GM12891 (cell line): ENCODE measurements around the gene SNAPC5.
"Not testable (repeated sequence)": the region's sequence is repeated elsewhere in the genome, so short reads cannot be mapped to it uniquely, and the experiment has no call there.

Experiments used
- DNase-seq: peaks from one replicate; pipeline ENCODE4 v3.0.0; 2011; ENCODE audit warnings: low spot score; ENCODE audit not compliant: insufficient read length
- FAIRE-seq: peaks from 2 replicates; lab custom pipeline; 2011; peaks lifted over from hg19 to GRCh38; lab: Jason Lieb, UNC
- PAX5 ChIP-seq: IDR thresholded peaks from 2 replicates; pipeline ENCODE4 v1.6.1; 2011; ENCODE audit warnings: low read length, moderate library complexity, mild to moderate bottlenecking; ENCODE audit not compliant: insufficient read depth, severe bottlenecking
- POLR2A ChIP-seq: IDR thresholded peaks from 2 replicates; pipeline ENCODE4 v1.6.1; 2011; ENCODE audit warnings: low read depth, low read length, control low read depth
- POLR2AphosphoS5 ChIP-seq: IDR thresholded peaks from 2 replicates; pipeline ENCODE4 v1.6.1; 2011; ENCODE audit warnings: low read depth, low read length, control low read depth
- POU2F2 ChIP-seq: IDR thresholded peaks from 2 replicates; pipeline ENCODE4 v1.6.1; 2011; ENCODE audit warnings: low read depth, mild to moderate bottlenecking, control low read depth, low read length, moderate library complexity
- SPI1 ChIP-seq: IDR thresholded peaks from 2 replicates; pipeline ENCODE4 v1.6.1; 2011; ENCODE audit warnings: low read depth, low read length, control low read depth
- TAF1 ChIP-seq: IDR thresholded peaks from 2 replicates; pipeline ENCODE4 v1.6.1; 2011; ENCODE audit warnings: low read depth, low read length, control low read depth

The SNAPC5 gene

GRCh38 chr15:66505430-66505811 lies 7.9 kb upstream of the SNAPC5 start:
- DNase-seq (no peak), FAIRE-seq (peak; percentile 45)
- TF ChIP-seq POLR2AphosphoS5 (no peak), SPI1 (no peak), PAX5 (no peak), POU2F2 (no peak), TAF1 (no peak), POLR2A (no peak)

GRCh38 chr15:66504563-66505429 lies 7.2 kb upstream of the SNAPC5 start, which contains the start of the genes RPL4 and ZWILCH:
Gene RPL4, minus strand, starts transcription at chr15:66504855. Its CDS starts 65 bp downstream, at chr15:66504790.
Gene ZWILCH, plus strand, starts transcription at chr15:66505326. Its CDS starts 13 bp downstream, at chr15:66505339.
- FAIRE-seq (peak; percentile 87), DNase-seq (peak; percentile 47)
- TF ChIP-seq POU2F2 (peak; percentile 89), TAF1 (peak; percentile 98), POLR2A (peak; percentile 99), POLR2AphosphoS5 (peak; percentile 99), PAX5 (peak; percentile 54), SPI1 (peak; percentile 73)

- DNase-seq, result no peak
- no peak for FAIRE-seq
- TF ChIP-seq SPI1 (no peak), POLR2A (0 out of 2 replicates have a peak, but pooled peaks have one; percentile 37)
Observed at GRCh38 chr15:66503780-66504562, 6.4 kb upstream of the SNAPC5 start.

- 0 out of 2 replicates have a peak, but pooled peaks have one; percentile 6 for TF ChIP-seq POLR2A
- not testable (repeated sequence) for FAIRE-seq, DNase-seq
Observed at GRCh38 chr15:66503041-66503648, 5.6 kb upstream of the SNAPC5 start.

- TF ChIP-seq PAX5 (no peak), POLR2AphosphoS5 (no peak), POLR2A (0 out of 2 replicates have a peak, but pooled peaks have one; percentile 4)
- FAIRE-seq (no peak), DNase-seq (no peak)
Observed at GRCh38 chr15:66502491-66502890, 4.9 kb upstream of the SNAPC5 start.

GRCh38 chr15:66500346-66500745 lies 2.8 kb upstream of the SNAPC5 start:
- DNase-seq, FAIRE-seq: not testable (repeated sequence)

GRCh38 chr15:66498501-66499386 lies 1.2 kb upstream of the SNAPC5 start:
- TF ChIP-seq POLR2A (peak; percentile 64; the same call in 1 of the 2 replicates), SPI1 (no peak), POU2F2 (no peak), POLR2AphosphoS5 (no peak; the same call in none of the 2 replicates)

GRCh38 chr15:66496951-66497501 lies 536 bp downstream of the SNAPC5 start:
- TF ChIP-seq POU2F2 (no peak), SPI1 (peak; percentile 64), POLR2A (no peak), PAX5 (no peak), TAF1 (no peak), POLR2AphosphoS5 (no peak)
- no peak for FAIRE-seq
- DNase-seq, result no peak

More at GRCh38 chr15:66498501-66499386, 1.2 kb upstream of the SNAPC5 start:
- DNase-seq, result no peak
- FAIRE-seq, result no peak

- no peak for TF ChIP-seq SPI1
- TF ChIP-seq TAF1, result no peak
- no peak for TF ChIP-seq POLR2A
- DNase-seq (no peak), FAIRE-seq (no peak)
Observed at GRCh38 chr15:66494262-66494661, 3.3 kb downstream of the SNAPC5 start.
